ENCODE data around the gene ZFAND2A.

GRCh38 chr7:1144269-1144771 is 15.7 kb downstream of the ZFAND2A start:
- no peak for TF ChIP-seq EZH2 (IDR thresholded peaks at IDR 0.05; ENCODE audit: low read length)
- TF ChIP-seq CTCF (optimal IDR thresholded peaks at IDR 0.05 in 1 of 3, IDR thresholded peaks at IDR 0.05 in 1 of 3, conservative IDR thresholded peaks at IDR 0.05 in 1 of 3; ENCODE audit: extremely low read depth in 1 of 3, insufficient read depth in 2 of 3, low read length in 3 of 3): peak in 2 of 3 experiments; percentile 42 to 52

Data from keratinocyte (primary cell).